PC-9 (cell line): ENCODE data around the gene TCTN2.

Source experiments
- EZH2 ChIP-seq: fragments of 200-600 bp; sonication (generic); IDR thresholded peaks from 2 replicates; pipeline ENCODE4 v1.8.0; 2017; ENCODE audit warnings: antibody characterized with exemption, low read depth
- TF ChIP-seq, protein P1 (sequence below): fragments of 200-600 bp; sonication (generic); conservative IDR thresholded peaks from 2 replicates; pipeline ENCODE4 v1.6.1; 2017; ENCODE audit warnings: mixed run types, antibody characterized with exemption, mild to moderate bottlenecking, moderate library complexity

DNA sequence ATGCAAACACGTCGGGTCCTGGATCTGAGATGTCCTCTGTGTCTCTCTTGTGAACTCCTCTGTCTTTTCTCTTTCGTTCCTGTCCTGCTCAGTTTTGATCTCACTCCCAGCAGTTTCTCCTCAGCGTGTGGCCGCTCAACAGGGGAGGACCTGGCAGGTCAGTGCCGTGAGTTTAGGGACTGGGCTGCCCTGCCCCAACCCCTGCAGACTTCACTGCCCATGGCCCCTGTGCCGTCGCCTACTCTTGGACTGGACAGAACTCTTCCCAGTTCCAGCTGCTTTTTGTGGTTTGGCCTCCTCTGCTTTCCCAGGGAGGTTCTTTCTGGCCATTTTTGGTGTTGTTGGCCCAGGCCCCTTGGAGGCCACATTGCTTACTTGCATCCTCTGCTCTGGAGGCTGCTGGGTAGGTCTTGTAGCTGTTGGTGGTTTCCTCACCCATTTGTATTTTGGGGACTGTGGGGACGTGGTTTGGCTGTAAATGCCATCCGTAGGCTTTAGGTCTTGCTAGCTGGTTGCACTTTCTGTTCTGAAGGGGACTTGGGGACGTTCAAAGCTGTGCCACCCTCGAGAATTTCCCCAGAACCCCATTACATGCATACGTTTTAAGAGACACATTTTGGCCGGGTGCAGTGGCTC lies 71.1 kb downstream of the TCTN2 start:
- TF ChIP-seq, protein P1, sequence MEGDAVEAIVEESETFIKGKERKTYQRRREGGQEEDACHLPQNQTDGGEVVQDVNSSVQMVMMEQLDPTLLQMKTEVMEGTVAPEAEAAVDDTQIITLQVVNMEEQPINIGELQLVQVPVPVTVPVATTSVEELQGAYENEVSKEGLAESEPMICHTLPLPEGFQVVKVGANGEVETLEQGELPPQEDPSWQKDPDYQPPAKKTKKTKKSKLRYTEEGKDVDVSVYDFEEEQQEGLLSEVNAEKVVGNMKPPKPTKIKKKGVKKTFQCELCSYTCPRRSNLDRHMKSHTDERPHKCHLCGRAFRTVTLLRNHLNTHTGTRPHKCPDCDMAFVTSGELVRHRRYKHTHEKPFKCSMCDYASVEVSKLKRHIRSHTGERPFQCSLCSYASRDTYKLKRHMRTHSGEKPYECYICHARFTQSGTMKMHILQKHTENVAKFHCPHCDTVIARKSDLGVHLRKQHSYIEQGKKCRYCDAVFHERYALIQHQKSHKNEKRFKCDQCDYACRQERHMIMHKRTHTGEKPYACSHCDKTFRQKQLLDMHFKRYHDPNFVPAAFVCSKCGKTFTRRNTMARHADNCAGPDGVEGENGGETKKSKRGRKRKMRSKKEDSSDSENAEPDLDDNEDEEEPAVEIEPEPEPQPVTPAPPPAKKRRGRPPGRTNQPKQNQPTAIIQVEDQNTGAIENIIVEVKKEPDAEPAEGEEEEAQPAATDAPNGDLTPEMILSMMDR: no peak
- TF ChIP-seq EZH2: no peak
